Activated naive CD8-positive, alpha-beta T cell treated with anti-CD3 and anti-CD28 coated beads for 36 hours (primary cell): Measurements from ENCODE around the gene UVSSA. TPM values are rescaled to one million over a fixed set of nuclear protein-coding genes. Genes with fewer than 3 reads are reported as not detected.
"Not testable (repeated sequence)": the region's sequence is repeated elsewhere in the genome, so short reads cannot be mapped to it uniquely, and the experiment has no call there.

Experiments used
- DNase-seq: peaks from one replicate; pipeline ENCODE4 v3.0.0; 2021
- H3K27ac Mint-ChIP-seq: one replicate; pipeline ENCODE4 v1.8.0; 2022; ENCODE audit warnings: mild to moderate bottlenecking, moderate library complexity, mixed read lengths
- H3K27me3 Mint-ChIP-seq: one replicate; pipeline ENCODE4 v1.8.0; 2022; ENCODE audit warnings: mild to moderate bottlenecking, mixed read lengths
- H3K36me3 Mint-ChIP-seq: one replicate; pipeline ENCODE4 v1.8.0; 2021; ENCODE audit warnings: mild to moderate bottlenecking, mixed read lengths
- H3K4me1 Mint-ChIP-seq: one replicate; pipeline ENCODE4 v1.8.0; 2021; ENCODE audit warnings: mixed read lengths
- H3K4me3 Mint-ChIP-seq: one replicate; pipeline ENCODE4 v1.8.0; 2022; ENCODE audit warnings: mild to moderate bottlenecking, moderate library complexity, mixed read lengths
- H3K9me3 Mint-ChIP-seq: one replicate; pipeline ENCODE4 v1.8.0; 2022; ENCODE audit warnings: mixed read lengths
- total RNA-seq, 2 experiments: library from RNA; stranded (reverse); gene quantifications; one replicate each; pipeline ENCODE4 v1.2.3, GENCODE V29; 2021

UVSSA gene
- total RNA-seq, 2 experiments from 2014 or later, result 13.2 to 14.1 TPM

DNA sequence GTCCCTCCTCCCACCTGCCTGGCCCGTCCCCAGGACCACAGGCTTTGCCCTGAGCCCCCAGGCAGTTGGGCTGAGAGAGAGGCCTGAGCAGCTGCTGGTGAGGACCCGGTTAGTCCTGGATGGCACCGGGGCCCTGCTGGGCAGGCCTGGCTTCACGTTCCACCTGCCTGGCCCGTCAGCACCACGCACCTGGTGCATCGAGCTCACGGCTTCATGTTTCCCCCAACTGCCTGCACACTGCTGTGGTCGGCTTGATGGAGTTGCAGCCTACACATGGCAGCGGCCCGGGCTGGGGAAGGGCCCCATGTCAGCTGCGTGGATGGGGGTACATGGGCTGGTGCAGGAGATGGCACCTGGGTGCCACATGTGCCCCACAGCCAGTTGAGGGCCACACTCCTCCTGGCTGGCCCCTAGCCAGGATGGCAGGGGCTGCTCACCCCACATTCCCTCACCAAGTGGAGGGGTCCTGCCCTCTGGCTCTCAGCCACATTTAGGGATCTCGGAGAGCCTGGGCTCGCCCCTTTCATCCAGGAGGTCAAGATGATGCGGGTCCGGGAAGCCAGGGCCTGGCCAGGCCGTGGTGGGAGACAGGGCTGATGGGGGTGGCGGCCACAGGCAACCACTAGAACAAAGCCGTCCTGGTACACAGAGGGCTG lies 30.7 kb downstream of the UVSSA start:
- Mint-ChIP-seq H3K27me3 (no peaks in the 10 kb centered on the region), H3K36me3 (peaks cover 3% of the 10 kb centered on the region), H3K9me3 (no peaks in the 10 kb centered on the region), H3K4me3 (no peak overlapping the region), H3K27ac (no peak overlapping the region), H3K4me1 (no peaks in the 10 kb centered on the region)
- no peak for DNase-seq

DNA sequence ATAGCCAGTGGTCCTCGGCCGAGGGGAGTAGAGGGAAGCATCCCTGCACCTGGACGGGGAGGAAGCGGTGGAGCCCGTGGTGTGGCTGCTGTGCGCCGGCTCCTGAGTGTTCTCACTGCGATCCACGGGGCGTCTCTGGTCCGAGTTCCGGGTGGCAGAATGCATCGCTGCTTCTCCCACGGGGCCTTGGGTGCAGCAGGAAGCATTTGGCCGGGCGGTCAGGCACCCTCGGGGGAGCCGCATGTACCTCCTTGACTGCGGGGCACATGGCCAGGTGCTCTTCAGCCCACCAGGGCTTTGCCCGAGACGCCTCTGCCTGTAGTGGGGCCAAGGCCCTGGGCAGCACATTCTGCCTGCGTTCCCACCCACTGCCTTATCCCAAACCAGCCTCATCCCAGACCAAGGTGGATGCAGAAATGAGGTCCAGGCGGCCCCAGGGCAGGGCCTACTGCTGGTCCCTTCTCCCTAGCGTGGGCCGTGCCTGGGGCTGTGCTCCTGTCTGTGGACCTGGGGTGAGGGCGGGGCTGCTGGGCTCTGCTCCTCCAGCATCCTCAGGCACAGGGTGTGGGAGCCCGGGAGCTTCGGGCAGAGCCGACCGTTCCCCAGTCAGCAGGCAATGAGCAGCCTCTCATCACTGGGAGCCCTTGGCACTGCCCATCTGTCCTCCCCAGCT lies 31.7 kb downstream of the UVSSA start:
- no peak for DNase-seq
- no peaks in the 10 kb centered on the region for H3K9me3 Mint-ChIP-seq
- H3K27ac Mint-ChIP-seq, result no peak overlapping the region
- H3K36me3 Mint-ChIP-seq, result no peaks in the 10 kb centered on the region
- no peaks in the 10 kb centered on the region for H3K27me3 Mint-ChIP-seq
- no peaks in the 10 kb centered on the region for H3K4me1 Mint-ChIP-seq
- no peak overlapping the region for H3K4me3 Mint-ChIP-seq

DNA sequence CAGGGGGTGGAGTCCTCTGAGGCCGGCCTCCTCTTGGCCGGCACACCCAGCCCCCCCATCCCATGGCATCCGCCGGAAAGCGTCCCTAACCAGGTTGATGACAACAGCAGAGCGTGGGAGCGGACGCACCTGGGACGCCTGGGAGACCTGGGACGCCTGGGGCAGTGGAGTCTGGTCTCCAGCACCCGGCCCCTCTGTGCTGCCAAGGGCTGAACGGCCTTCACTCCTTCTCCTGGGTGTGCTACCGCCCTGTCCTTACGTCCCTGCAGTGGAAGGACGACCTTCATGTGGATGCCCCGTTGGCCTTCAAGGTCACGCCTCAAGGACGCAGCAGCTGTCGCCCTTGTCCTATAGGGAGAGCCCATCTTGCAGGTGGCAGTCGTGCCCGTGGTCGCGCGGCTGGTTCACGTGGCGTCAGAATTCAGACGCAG lies 32.4 kb downstream of the UVSSA start:
- H3K4me3 Mint-ChIP-seq, result no peak overlapping the region
- H3K27me3 Mint-ChIP-seq, result no peaks in the 10 kb centered on the region
- no peak for DNase-seq
- H3K4me1 Mint-ChIP-seq, result no peaks in the 10 kb centered on the region
- H3K9me3 Mint-ChIP-seq, result no peaks in the 10 kb centered on the region
- no peak overlapping the region for H3K27ac Mint-ChIP-seq
- H3K36me3 Mint-ChIP-seq, result no peaks in the 10 kb centered on the region

DNA sequence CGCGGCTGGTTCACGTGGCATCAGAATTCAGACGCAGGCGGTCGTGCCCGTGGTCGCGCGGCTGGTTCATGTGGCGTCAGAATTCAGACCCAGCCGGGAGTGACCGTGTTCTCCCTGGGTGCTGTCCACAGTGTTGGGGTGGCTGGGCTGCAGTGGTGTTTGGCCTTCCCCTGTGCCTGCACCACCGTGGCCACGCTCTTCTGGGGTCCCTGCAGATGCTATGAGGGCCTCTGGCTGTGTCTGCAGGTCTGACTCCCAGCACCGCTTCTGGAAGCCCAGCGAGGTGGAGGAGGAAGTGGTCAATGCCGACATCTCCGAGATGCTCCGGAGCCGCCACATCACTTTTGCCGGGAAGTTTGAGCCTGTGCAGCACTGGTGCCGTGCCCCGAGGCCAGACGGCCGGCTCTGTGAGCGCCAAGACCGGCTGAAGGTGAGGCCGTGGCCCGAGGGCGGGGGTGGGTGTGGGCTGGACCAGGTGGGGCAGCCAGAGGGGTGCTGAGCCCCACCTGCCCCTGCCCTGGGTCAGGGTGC lies 32.9 kb downstream of the UVSSA start:
- Mint-ChIP-seq H3K4me1 (no peaks in the 10 kb centered on the region), H3K36me3 (no peaks in the 10 kb centered on the region), H3K27me3 (no peaks in the 10 kb centered on the region), H3K4me3 (no peak overlapping the region), H3K9me3 (no peaks in the 10 kb centered on the region), H3K27ac (no peak overlapping the region)
- no peak for DNase-seq

DNA sequence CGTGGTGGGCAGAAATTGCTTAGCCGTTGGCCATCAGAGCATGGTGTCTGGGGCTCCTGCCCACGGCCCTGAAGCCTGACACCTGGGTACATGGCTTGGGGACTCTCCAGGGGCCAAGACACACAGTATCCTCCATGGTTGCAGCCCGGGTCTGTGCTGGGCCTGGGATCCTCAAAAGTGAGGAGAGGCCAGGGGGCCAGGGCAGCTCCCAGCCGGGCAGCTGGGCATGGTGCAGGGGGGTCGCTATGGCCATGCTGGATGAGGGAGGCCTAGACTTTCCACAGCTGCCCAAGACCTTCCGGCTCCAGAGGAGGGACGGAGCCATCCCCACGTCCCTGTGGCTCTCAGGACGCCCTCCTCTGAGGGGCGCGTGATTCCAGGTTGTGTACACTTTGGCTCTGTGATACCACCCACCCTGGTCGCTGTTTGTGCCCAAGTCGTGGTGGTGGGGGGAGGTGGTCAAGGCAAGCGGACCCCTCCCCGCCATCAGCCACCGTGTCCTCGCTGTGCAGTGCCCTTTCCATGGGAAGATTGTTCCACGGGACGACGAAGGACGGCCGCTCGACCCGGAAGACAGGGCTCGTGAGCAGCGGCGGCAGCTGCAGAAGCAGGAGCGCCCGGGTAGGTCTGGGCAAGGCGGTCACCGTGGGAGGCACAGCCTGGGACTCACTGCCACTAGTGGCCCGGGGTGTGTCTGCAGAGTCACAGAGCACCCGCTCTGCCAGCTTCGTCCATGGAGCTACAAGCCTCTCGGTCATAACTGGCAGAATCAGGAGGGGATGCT lies 33.6 kb downstream of the UVSSA start:
- Mint-ChIP-seq H3K27me3 (no peaks in the 10 kb centered on the region), H3K27ac (no peak overlapping the region), H3K4me1 (no peaks in the 10 kb centered on the region), H3K4me3 (no peak overlapping the region), H3K36me3 (no peaks in the 10 kb centered on the region), H3K9me3 (no peaks in the 10 kb centered on the region)
- no peak for DNase-seq

DNA sequence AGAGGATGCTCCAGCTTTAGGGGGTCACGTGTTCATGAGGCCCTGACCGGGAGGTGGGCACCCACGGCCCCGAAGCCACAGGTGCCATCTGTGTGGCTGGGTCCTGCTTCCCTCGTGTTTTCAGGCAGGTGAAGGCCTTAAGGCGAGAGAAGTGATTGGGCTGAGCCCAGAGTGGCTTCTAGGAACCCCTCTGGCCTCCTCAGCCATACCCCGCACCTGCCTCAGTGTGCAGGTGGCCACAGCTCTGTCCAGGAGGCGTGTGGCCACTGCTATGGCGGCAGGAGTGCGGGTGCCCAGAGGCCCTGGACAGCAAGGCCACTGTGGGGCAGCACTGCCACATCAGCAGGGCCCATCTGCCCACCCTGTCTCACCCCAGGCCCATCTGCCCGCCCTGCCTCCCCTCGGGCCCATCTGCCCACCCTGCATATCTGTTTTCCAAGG lies 34.2 kb downstream of the UVSSA start:
- Mint-ChIP-seq H3K36me3 (peaks cover under 1% of the 10 kb centered on the region), H3K27ac (no peak overlapping the region), H3K4me3 (no peak overlapping the region), H3K27me3 (no peaks in the 10 kb centered on the region), H3K9me3 (no peaks in the 10 kb centered on the region), H3K4me1 (no peaks in the 10 kb centered on the region)
- DNase-seq, result no peak

DNA sequence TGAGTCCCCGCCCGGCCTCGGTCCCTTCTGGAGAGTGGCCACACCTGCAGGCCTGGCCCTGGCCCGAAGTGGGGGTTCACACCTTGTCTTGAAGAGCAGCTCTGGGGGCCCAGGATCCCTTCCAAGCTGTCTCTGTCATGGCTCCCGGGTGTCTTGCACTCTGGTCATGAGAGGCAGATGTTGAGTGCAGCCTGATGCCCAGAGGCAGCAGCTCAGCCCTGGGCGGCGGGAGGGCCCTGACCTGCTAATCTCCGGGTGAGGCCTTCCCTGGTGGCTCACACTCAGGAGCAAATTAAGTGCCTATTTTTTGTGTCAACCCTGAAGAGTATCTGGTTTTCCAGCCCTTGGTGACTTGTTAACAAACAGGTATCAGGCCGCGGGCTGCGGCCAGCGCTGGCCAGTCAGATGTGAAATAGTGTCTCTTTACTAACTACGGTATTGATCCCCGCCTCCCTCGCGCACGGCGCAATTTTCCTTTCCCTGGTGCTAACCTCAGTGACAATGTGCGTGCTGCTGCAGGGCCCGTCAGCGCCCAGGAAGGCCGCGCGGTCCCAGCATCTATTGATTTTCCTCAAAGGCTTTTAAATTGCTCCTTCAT lies 35.0 kb downstream of the UVSSA start:
- no peaks in the 10 kb centered on the region for H3K9me3 Mint-ChIP-seq
- H3K36me3 Mint-ChIP-seq, result peaks cover 7% of the 10 kb centered on the region
- H3K27ac Mint-ChIP-seq, result no peak overlapping the region
- no peak for DNase-seq
- no peak overlapping the region for H3K4me3 Mint-ChIP-seq
- no peaks in the 10 kb centered on the region for H3K27me3 Mint-ChIP-seq
- H3K4me1 Mint-ChIP-seq, result no peaks in the 10 kb centered on the region

DNA sequence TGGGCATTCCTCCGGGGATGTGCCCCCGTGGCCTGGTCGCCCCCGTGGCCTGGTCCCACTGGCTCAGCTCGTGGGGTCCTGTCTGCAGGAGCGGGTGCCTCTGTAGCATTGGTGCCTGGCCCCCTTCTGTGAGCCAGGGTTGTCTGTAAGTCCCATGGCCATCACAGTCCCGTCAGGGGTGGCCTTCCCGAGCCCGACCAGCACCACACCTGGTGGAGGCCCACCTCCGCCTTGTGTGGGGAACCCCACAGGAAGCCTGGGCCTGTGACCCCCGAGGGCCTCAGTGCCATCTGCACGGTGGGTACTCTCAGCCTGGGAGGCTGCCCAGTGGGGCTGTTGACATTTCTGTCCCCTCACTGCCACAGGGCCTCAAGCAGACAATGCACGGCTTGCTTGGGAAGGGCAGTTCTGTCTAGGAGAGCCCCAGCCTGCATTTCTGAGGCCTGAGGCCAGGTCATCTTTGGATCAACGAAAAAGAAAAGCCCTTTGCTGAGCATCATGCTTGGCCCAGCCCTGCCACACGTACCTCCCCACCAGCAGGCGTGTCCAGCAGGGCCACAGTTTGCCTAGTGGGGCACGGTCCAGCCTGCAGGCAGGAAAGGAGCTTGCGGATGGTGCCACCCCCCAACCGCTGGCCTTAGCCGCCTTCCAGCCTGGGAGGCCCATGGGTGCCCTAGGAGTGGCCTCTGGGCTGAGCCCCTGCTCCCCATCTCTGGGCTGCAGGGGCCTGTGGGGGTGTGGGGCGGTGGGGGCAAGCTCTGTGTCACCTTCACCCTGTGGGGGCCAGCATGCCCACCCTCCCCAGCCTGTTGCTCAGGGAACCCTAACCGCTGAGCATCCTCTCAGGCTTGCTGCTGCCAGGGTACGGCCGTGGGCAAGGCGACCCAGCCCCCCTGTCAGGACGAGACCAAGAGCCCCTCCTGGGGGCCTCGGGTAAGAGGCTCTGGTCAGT lies 36.0 kb downstream of the UVSSA start:
- no peak overlapping the region for H3K27ac Mint-ChIP-seq

DNA sequence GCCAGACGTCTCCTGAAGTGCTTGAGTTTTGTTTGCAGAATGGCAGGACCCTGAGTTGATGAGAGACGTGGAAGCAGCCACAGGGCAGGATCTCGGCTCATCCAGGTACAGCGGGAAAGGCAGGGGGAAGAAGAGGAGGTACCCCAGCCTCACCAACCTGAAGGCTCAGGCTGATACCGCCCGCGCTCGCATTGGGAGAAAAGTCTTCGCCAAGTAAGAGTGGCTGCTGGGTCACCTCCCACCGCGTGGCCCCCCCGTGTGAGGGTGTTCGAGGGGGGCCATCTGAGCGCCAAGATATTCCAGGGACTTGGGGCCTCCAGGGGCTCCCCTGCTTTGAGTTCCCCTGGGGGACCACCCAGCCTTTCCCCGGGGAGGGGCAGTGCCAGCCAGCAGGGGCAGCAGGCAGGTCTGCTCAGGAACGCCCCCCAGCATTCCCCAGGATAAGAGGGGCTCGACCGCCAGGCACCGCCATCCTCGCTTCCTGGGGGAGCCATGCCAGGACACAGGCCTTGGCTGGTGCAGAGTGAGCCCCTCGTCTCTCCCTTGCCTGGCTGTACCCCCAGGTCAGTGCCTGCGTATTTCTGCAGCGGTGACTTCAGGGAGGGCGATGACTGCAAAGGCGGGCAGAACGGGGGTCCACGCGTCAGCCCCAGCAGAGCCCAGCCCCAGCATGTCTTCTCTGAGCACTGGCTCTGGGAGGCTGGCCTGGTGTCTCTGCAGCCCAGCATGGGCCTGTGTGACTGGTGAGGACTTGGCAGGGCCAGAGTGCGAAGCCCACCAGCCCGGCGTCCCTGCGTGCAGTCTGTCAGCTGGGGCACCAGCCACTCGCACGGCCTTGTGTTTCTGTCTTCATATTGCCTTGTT lies 37.0 kb downstream of the UVSSA start:
- peaks cover 6% of the 10 kb centered on the region for H3K9me3 Mint-ChIP-seq

More for the DNA sequence above, 36.0 kb downstream of the UVSSA start:
- Mint-ChIP-seq H3K9me3 (no peaks in the 10 kb centered on the region), H3K36me3 (peaks cover 15% of the 10 kb centered on the region), H3K27me3 (no peaks in the 10 kb centered on the region), H3K4me1 (no peaks in the 10 kb centered on the region), H3K4me3 (no peak overlapping the region)
- DNase-seq, result no peak

DNA sequence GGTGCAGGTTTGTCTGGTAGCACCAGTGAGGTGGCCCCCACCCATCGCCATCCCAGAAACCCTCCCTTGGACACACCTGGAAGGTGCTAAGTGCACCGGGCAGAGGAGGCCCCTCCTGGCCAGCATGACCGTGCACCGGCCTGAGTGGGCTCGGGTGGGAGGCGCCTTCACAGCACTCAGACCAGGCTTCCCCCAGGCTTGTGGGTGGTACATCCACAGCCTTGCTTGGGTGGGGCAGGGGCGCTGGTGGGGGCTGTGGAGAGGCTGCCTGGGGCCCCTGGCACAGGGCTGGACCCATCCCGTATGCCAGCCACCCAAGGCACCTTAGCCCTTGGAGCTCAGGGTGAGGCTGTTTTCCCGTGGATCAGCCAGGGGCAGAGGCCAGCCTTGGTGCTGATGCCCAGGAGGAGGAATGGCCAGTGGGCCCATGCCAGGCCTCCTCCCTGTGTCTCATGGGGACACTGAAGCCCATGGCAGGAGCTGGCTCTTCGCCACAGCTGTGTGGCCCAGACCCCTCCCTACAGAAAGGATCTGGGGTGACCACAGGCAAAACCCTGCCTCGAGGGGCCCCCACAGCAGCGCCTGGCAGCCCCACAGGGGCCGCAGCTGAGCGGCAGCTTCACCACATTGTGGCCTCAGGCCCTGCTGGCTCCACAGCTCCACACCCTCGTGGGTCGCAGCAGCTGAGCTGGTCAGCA lies 37.8 kb downstream of the UVSSA start:
- Mint-ChIP-seq H3K27ac (no peak overlapping the region), H3K36me3 (peaks cover 29% of the 10 kb centered on the region), H3K4me3 (no peak overlapping the region), H3K9me3 (peaks cover 9% of the 10 kb centered on the region), H3K27me3 (no peaks in the 10 kb centered on the region), H3K4me1 (no peaks in the 10 kb centered on the region)
- DNase-seq, result no peak

More for the DNA sequence above, 37.0 kb downstream of the UVSSA start:
- Mint-ChIP-seq H3K27ac (no peak overlapping the region), H3K4me1 (no peaks in the 10 kb centered on the region), H3K4me3 (no peak overlapping the region), H3K36me3 (peaks cover 24% of the 10 kb centered on the region), H3K27me3 (no peaks in the 10 kb centered on the region)
- DNase-seq, result no peak

DNA sequence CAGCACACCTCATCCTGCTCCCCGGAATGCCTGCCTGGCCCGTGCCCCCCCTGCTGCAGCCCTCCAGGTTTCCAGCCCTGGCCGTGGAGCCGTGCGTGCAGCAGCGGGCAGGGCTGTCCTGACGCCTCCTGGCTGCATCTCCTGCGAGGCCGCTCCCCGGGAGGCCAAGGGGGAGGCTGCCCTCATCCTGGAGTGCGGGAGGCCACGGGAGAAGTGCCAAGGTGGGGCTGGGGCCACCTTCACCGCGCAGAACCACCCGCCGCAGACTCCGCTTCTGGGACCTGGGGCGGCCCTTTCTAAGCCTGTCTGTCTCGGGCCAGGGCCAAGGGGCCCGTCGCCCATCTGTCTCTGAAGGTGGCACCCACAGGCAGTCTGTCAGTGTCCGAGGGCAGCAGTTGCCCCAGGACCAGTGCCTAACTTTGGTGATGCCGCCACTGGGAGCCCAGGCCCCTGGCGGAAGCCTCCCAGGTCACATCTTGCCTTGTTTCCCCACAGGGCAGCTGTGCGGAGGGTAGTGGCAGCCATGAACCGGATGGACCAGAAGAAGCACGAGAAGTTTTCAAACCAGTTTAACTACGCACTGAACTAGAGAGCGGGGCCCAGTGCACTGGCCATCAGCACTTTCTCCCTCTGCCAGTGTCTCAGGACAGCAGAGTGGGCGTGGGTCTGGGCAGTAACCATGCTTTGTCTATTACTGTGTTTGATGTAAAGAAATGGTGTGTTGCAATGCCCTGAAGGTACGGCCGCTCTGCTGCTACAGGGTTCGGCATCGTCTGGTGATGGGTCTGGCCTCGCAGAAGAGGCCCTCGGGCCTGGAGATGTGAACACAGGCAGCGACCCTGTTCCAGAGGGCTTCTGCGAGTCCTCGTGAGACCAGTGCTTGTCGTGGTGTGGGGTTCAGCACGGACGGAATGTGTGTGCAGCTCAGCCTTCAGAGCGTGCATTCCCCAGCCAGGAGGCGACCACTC lies 38.6 kb downstream of the UVSSA start:
- Mint-ChIP-seq H3K4me3 (no peak overlapping the region), H3K4me1 (no peaks in the 10 kb centered on the region), H3K27ac (no peak overlapping the region), H3K36me3 (peaks cover 33% of the 10 kb centered on the region), H3K9me3 (peaks cover 9% of the 10 kb centered on the region), H3K27me3 (no peaks in the 10 kb centered on the region)
- no peak for DNase-seq

DNA sequence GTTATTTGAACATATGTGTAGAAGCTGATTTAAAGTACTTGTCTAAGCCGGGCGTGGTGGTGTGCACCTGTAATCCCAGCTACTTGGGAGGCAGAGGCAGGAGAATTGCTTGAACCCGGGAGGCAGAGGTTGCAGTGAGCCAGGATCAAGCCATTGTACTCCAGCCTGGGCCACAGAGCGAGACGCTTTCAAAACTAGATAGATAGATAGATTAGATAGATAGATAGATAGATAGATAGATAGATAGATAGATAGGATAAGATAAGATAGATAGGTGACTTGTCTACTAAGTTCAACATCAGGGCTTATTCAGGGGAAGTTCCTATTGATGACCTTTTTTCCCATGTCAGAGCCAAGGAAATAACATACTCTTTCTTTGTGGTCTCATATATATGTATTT lies 46.4 kb downstream of the UVSSA start:
- not testable (repeated sequence) for H3K27me3 Mint-ChIP-seq, H3K4me3 Mint-ChIP-seq, DNase-seq, H3K27ac Mint-ChIP-seq, H3K4me1 Mint-ChIP-seq
- H3K9me3 Mint-ChIP-seq, result peaks cover 12% of the 10 kb centered on the region
- peaks cover 30% of the 10 kb centered on the region for H3K36me3 Mint-ChIP-seq
